Urinary bladder (tissue), 4 donors: ENCODE data around the gene ZFP64. TPM values are rescaled to one million over a fixed set of nuclear protein-coding genes. Genes with fewer than 3 reads are reported as not detected.

Experiments used
- DNase-seq: peaks from one replicate; pipeline ENCODE4 v3.0.0-alpha.2; 2015; ENCODE audit errors: extremely low spot score
- H3K27ac ChIP-seq: one replicate; pipeline ENCODE4 v1.5.1; 2013; ENCODE audit warnings: low read depth, mild to moderate bottlenecking, moderate library complexity
- H3K36me3 ChIP-seq: one replicate; pipeline ENCODE4 v1.6.1; 2013; ENCODE audit warnings: mild to moderate bottlenecking, moderate library complexity; ENCODE audit not compliant: insufficient read depth
- H3K4me1 ChIP-seq: one replicate; pipeline ENCODE4 v1.6.1; 2013; ENCODE audit warnings: mild to moderate bottlenecking, moderate library complexity; ENCODE audit not compliant: insufficient read depth
- H3K4me3 ChIP-seq: one replicate; pipeline ENCODE4 v1.5.1; 2013; ENCODE audit warnings: low read depth, low read length
- WGBS: extraction: QIAGEN DNeasy Blood & Tissue Kit; methylation state at CpG from one replicate; pipeline ENCODE4 v1.1.7; 2013; 5-methylcytosine and 5-hydroxymethylcytosine counted together
- polyA plus RNA-seq: library from polyadenylated mRNA; stranded (reverse); fragments of 200-250 nt; gene quantifications from one replicate; pipeline ENCODE4 v1.2.3, GENCODE V29; 2013
- total RNA-seq: library from RNA; depleted of rRNA; stranded (reverse); fragments of >200 nt; gene quantifications from one replicate; pipeline ENCODE4 v1.2.3, GENCODE V29; 2014
- donor health status: healthy with polysubstance abuse.
- donor health status: healthy.

ZFP64 gene
- total and polyA plus RNA-seq, 2 donors, result 10.1 to 18.1 TPM

GRCh38 chr20:52131048-52131643, 60.4 kb downstream of the ZFP64 start:
- Histone ChIP-seq H3K4me3 (no peak overlapping the region), H3K4me1 (no peaks in the 10 kb centered on the region), H3K27ac (no peak overlapping the region), H3K36me3 (no peaks in the 10 kb centered on the region)
- 92% methylated on average over 1 of the region's 1 CpG for WGBS
- DNase-seq, result no peak

- no peak overlapping the region for H3K4me3 ChIP-seq
- H3K27ac ChIP-seq, result no peak overlapping the region
- H3K36me3 ChIP-seq, result no peaks in the 10 kb centered on the region
- DNase-seq, result no peak
- WGBS, result 94% methylated on average over 5 of the region's 5 CpGs
- H3K4me1 ChIP-seq, result no peaks in the 10 kb centered on the region
Measured at GRCh38 chr20:52130406-52130805, 61.2 kb downstream of the ZFP64 start.

- DNase-seq, result no peak
- no peak overlapping the region for H3K27ac ChIP-seq
- 83% methylated on average over 5 of the region's 5 CpGs for WGBS
- no peak overlapping the region for H3K4me3 ChIP-seq
- H3K4me1 ChIP-seq, result no peaks in the 10 kb centered on the region
- H3K36me3 ChIP-seq, result no peaks in the 10 kb centered on the region
Measured at GRCh38 chr20:52129611-52130010, 62.0 kb downstream of the ZFP64 start.

- Histone ChIP-seq H3K4me3 (no peak overlapping the region), H3K27ac (no peak overlapping the region), H3K4me1 (no peaks in the 10 kb centered on the region), H3K36me3 (no peaks in the 10 kb centered on the region)
- no peak for DNase-seq
- WGBS, result 77% methylated on average over 4 of the region's 4 CpGs
Measured at GRCh38 chr20:52127309-52127708, 64.3 kb downstream of the ZFP64 start.

- Histone ChIP-seq H3K4me1 (no peaks in the 10 kb centered on the region), H3K27ac (no peak overlapping the region), H3K36me3 (no peaks in the 10 kb centered on the region), H3K4me3 (no peak overlapping the region)
- 89% methylated on average over 3 of the region's 3 CpGs for WGBS
- no peak for DNase-seq
Measured at GRCh38 chr20:52124821-52125220, 66.8 kb downstream of the ZFP64 start.

DNA sequence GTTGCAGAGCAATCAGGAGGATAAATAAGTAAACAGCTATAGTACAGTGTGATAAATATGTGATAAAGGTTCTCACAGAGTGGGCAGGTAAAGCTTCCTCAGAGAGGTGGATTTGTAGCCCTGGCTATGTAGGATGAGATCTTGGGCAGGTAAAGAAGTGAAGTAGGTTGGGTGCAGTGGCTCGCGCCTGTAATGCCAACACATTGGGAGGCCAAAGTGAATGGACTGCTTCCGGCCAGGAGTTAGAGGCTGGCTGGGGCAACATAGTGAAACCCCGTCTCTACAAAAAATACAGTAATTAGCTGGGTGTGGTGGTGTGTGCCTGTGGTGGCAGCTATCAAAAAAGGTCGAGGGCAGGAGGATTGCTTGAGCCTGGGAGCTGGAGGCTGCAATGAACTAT, 72.9 kb downstream of the ZFP64 start:
- no peak overlapping the region for H3K4me3 ChIP-seq
- no peaks in the 10 kb centered on the region for H3K4me1 ChIP-seq
- H3K27ac ChIP-seq, result no peak overlapping the region
- no peaks in the 10 kb centered on the region for H3K36me3 ChIP-seq
- DNase-seq, result no peak
- WGBS, result 91% methylated on average over 5 of the region's 5 CpGs

GRCh38 chr20:52118016-52118623, 73.5 kb downstream of the ZFP64 start:
- Histone ChIP-seq H3K36me3 (no peaks in the 10 kb centered on the region), H3K4me1 (no peaks in the 10 kb centered on the region), H3K4me3 (no peak overlapping the region), H3K27ac (no peak overlapping the region)
- 90% methylated on average over 2 of the region's 2 CpGs for WGBS
- no peak for DNase-seq

DNA sequence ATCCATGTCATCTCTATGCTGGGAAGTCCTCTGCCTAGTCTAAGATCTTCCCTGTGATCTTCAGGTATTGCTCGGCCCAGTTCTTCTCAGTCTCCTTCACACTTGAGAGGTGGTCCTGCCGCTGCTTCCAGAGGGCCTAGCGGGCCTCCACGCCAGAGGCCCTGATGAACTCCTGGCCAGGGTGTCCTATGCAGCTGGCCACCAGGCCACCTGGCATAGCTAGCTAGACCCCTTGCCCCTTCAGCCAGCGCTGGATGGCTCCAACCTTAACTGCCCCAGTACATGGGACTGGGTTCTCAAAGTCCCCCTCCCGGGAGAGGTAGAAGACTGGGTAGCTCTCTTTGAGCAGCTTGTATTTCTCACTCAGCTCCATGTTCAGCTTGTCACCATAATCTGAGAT, 81.1 kb downstream of the ZFP64 start:
- H3K4me1 ChIP-seq, result no peaks in the 10 kb centered on the region
- H3K36me3 ChIP-seq, result no peaks in the 10 kb centered on the region
- no peak for DNase-seq
- 99% methylated on average over 6 of the region's 6 CpGs for WGBS
- H3K27ac ChIP-seq, result no peak overlapping the region
- H3K4me3 ChIP-seq, result no peak overlapping the region

DNA sequence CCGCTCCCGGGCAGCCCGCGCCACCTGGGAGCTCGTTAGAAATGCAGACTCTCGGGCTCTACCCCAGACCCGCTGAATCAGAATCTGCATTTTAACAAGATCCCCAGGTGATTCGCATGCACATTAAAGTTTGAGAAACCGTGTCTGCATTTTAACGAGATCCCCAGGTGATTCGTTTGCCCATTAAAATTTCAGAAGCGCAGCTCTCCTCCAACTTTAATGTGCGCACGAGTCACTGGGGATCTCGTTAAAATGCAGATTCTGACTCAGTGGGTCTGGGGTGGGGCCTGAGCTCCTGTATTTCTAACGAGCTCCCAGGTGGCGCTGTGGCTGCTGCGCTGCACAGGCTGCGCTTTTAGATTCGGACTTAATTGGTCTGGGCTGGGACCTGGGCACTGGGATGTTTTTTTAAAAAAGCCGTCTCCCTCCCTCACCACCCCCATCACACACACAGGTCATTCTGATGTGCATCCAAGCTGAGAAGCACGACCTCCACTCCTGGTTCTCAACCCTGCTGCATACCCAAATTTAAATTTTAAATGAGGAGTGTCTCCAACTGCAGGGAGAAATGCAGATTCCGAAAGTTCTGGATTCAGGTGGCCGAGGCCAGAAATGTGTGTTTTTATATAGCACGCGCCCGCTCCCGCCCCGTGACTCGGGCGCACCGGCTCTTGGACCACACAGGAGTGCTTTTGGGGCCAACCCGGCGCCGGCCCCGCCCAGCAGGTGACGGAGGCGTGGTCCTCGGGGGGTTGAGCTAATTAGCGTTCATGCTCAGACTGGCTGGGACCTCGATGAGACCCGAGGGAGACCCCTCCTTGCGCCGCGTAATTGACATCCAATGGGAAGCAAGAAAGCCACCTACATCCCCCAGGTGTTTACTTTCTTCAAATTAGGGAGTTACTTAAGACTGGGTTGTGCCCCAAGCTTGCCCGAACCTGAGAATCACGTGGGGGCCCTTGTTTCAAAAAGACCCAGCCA, 85.8 kb downstream of the ZFP64 start:
- H3K27ac ChIP-seq, result no peak overlapping the region
- no peaks in the 10 kb centered on the region for H3K36me3 ChIP-seq
- peak overlapping the region; percentile 45 for H3K4me3 ChIP-seq
- DNase-seq, result no peak
- WGBS, result 4% methylated on average over 47 of the region's 47 CpGs
- no peaks in the 10 kb centered on the region for H3K4me1 ChIP-seq

GRCh38 chr20:52104546-52105441, 86.8 kb downstream of the ZFP64 start:
- 1% methylated on average over 82 of the region's 82 CpGs for WGBS

DNA sequence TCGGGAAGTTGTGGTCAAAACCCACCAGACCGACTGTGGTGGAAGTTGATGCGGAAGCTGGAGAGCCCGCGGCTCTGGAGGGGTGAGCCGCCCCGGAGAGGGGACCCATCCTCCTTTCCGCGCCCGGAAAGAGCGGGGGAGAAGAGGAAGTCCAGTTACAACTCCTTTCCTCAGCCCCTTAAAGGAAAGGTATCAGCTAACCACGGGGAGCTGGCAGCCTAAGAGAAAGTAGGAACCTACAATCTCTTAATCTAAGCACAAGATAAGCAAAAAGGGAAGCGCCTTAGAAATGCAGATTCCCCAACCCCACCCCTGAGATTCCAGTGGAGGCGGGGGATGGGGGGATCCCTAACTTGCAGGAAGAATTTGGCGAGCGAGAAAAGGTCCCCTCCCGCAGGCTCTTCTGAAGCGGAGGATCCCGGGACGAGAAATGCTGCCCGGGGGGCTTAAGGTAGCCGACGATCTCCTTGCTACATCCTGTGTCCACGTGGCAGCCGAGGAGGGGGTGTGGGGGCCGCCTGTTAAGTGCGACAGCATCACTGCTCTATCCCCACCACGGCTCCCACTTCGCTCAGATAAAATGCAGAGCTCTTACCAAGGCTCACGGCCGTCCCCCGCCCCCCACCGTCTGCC, 87.5 kb downstream of the ZFP64 start:
- peak overlapping the region; percentile 45 for H3K4me3 ChIP-seq
- no peak overlapping the region for H3K27ac ChIP-seq
- H3K36me3 ChIP-seq, result no peaks in the 10 kb centered on the region
- 2% methylated on average over 33 of the region's 33 CpGs for WGBS
- no peak for DNase-seq
- H3K4me1 ChIP-seq, result no peaks in the 10 kb centered on the region

More at GRCh38 chr20:52104546-52105441, 86.8 kb downstream of the ZFP64 start:
- DNase-seq, result no peak
- H3K4me1 ChIP-seq, result no peaks in the 10 kb centered on the region
- H3K36me3 ChIP-seq, result no peaks in the 10 kb centered on the region
- H3K4me3 ChIP-seq, result peak overlapping the region; percentile 45
- no peak overlapping the region for H3K27ac ChIP-seq

- no peaks in the 10 kb centered on the region for H3K4me1 ChIP-seq
- no peaks in the 10 kb centered on the region for H3K36me3 ChIP-seq
- no peak for DNase-seq
- WGBS, result 40% methylated on average over 23 of the region's 23 CpGs
- no peak overlapping the region for H3K27ac ChIP-seq
- H3K4me3 ChIP-seq, result peak overlapping the region; percentile 12
Measured at GRCh38 chr20:52103335-52103912, 88.2 kb downstream of the ZFP64 start.
